Inflammatory macrophage (primary cell): Measurements from ENCODE around the gene BMF.

Experiments used
- DNase-seq, 2 donors: peaks; one replicate each; pipeline ENCODE4 v3.0.0-alpha.2; 2020 to 2022

BMF gene

DNA sequence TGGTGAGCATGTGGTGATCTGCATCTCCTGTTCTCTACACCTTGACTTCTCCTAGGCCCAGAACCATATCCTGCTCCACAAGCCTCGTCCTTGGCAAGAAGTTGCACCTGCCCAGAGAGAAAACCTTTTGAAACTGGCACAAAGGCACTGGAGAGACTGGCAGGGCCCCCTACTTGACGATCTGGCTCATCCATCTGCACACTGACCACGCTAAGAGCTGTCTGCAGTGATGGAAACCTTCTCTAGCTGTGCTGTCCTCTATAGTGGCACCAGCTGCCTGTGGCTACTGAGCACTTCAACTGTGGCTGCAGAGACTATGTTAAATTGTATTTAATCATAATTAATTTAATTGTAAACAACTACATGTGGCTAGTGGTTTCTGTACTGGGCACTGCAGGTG is 43.5 kb downstream of the BMF start:
- no peak for DNase-seq

GRCh38 chr15:40064231-40064894 is 44.3 kb downstream of the BMF start:
- peak in 1 of 2 donors; percentile 65 for DNase-seq

DNA sequence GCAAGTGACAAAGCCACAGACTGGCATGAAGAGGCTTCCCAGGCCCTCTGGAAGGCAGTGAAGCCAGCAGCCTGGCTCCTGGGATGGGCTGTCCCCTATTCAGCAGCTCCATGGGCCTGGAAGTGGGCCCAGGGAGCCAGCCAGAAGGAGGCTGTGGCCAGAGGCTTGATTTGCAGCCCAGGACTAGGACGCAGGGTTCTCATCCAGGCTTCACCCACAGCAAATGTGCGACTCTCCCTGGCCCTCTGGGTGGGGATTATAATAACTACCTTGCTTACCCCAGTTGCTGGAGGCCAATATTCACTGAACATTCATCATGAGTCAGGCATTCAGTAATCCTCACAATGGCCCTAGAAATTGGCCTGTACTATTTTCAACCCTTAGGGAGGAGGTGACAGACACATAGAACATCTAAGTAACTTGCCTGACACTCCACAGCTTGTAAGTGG is 45.1 kb downstream of the BMF start:
- DNase-seq, result no peak

DNA sequence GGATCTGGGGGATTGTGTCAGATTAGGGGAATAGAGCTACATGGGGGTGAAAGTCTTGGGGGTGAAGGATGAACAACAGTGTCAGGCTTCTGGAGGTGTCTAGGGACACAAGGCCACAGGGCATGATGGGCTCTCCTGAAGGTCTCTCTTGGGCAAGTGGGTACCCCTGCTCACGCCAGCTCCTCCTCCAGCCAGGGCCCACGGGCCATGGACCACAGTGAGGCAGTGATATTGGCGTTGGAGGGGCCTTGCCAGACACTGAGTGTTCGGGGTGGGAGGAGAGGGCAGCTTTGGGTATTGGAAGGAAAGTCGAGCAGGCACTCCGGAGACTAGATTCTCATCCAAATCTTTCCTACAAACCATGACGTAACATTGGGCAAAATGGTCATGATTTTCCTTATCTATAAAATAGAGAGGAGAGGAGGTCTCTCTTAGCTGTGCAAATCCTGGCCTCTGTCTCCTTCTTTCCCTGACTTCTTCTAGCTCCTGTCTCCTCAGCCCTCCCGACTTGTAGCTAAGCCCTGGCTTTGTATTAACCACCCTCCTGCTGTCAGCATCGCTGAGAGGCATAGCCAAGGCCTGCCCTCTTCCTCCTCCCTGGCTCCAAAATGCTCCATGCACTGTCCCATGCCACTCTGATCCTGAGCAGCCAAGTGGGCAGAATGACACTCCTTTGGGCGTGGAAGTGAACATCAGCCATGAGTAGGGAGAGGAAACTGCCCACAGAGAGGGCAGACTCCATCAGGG is 45.7 kb downstream of the BMF start:
- DNase-seq, result no peak

GRCh38 chr15:40061212-40061901 is 47.3 kb downstream of the BMF start:
- DNase-seq, result no peak

GRCh38 chr15:40060236-40060961 is 48.3 kb downstream of the BMF start:
- no peak for DNase-seq

GRCh38 chr15:40059821-40060220 is 48.9 kb downstream of the BMF start:
- DNase-seq, result no peak

DNA sequence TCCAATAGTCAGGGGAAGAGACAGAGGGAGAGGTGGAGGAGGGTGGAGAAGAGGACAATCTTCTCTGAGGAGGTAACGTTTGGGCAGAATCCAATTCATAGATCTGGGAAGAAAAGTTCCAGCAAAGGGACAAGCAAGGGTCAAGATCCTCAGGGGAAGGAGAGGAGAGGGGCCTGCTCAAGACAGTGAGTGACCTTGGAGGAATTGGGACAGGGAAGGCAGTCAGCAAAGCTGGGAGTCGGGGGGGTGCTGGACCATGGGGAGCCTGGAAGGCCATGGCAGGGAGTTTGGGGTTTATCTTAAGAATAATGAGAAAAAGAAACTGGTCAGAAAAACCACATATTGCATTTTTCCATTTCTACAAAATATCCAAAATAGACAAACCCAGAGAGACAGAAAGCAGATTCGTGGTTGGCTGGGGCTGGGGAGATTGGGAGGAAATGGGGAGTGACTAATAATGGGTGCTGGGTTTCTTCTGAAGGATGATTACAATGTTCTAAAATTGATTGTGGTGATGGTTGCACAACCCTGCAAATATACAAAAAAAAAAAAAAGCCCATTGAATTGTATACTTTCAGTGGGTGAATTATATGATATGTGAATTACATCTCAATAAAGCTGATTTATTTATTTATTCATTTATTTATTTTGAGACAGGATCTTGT is 50.1 kb downstream of the BMF start:
- DNase-seq, result no peak

DNA sequence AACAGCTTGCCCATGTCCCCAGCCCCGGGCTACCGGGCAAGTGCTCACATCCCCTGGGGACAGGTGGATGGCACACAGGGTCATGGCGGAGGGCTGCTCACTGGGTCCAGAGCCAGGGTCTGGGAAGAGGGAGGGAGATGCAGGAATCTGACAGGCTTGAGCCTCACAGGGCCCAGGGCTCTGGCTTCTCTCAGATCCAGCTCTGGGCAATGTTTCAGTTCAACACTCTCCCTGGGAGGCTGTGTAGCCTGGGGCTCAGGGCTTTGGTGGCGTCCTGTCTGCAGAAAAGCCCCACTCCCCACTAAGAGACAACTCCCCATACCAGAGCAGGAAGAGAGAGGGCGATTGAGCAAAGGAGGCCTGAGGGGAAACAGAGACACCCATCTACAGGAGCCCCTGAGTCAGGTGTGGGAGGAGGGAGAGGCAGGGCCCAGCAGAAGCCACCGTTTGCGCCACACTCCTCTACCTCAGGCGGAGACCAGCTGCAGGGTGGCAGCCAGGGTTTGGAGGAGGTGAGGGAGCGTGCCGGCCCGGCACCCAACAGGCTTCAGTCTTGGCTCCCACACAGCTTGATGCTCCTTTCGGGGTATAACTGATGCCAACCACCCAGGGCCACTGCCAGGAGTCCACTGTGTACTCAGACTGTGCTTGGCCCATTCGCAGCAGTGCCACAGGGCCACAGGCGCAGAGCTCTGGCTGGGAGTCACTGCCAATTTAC is 52.9 kb downstream of the BMF start:
- no peak for DNase-seq

- DNase-seq, result no peak
Observed at GRCh38 chr15:40054855-40055575, 53.7 kb downstream of the BMF start.

DNA sequence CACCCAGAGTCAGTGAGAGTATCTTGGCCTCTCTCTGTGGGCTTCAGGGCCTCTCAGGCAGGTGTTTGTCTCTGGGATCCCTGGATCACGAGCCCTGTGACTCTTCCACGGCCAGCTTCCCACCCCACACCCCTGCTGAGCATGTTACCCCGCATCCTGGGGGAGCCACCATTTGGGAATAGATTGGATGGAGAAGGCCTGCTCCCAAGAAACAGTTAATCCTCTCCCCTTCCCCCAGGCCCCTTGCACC is 54.1 kb downstream of the BMF start:
- no peak for DNase-seq

- peak in 1 of 2 donors; percentile 29 for DNase-seq
Observed at GRCh38 chr15:40053831-40054604, 54.7 kb downstream of the BMF start.

GRCh38 chr15:40053079-40053830 is 55.4 kb downstream of the BMF start:
- DNase-seq, result no peak

- peak; percentile 62 to 65 for DNase-seq
Observed at GRCh38 chr15:40052604-40053003, 56.1 kb downstream of the BMF start.

DNA sequence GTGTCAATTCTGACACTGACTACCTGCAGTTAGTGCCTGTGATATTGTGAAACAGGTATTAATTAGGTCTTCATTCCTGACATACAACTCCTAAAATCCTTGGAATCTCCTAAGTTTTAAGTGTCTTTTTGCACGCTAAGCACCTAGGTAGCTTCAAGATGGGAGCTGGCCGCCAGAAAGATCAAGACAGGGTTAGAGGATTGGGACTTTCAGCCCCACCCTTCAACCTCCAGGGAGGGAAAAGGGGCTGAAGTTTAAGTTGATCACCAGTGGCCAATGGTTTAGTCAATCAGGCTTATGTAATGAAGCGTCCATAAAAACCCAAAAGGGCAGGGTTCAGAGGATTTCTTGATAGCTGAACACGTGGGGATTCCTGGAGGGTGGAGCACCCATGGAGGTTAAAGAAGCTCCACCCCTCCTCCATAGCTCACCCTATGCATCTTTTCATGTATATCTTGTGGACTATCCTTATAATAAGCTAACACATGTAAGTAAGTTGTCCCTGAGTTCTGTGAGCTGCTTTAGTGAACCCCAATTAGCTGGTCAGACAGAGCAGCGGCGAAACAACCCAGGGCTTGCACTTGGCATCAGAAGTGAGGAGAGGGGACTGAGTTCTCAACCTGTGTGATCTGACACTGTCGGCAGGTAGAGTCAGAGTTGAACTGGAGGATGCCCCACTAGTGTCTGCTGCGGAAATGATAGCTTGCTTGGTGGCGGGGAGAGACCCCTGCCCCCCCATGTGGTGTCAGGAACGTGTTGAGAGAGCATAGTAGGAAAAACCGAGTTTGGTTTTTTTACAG is 56.9 kb downstream of the BMF start:
- DNase-seq, result no peak

DNA sequence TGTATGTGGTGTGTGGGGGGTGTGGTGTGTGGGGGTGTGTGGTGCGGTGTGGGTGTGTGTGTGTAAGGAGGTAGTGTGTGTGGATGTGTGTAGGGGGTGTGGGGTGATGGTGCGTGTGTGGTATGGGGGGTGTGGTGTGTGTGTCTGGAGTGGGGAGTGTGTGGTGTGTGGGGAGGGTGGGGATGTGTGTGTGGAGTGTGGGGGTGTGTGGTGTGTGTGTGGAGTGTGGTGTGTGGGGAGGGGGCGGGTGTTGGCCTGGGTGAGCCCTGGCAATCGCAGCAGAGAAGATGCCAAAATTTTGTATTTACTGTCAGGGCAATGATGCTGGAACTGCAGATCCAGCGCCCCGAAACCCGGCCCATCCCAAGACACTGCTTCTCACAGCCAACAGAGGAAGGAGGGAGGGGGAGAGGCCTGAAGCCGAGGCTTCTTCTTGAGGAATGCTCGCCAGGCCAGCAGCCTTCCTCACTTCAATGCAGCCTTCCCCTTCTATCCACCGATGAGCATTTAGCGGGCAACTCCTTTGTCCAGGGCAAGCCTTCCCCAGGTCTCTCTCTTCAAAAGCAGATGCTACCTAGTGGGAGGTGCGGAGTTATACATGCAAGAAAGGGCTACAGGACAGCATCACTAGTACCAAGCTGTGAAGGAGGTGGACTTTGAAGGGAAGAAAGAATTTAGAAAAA is 57.8 kb downstream of the BMF start:
- DNase-seq, result no peak

DNA sequence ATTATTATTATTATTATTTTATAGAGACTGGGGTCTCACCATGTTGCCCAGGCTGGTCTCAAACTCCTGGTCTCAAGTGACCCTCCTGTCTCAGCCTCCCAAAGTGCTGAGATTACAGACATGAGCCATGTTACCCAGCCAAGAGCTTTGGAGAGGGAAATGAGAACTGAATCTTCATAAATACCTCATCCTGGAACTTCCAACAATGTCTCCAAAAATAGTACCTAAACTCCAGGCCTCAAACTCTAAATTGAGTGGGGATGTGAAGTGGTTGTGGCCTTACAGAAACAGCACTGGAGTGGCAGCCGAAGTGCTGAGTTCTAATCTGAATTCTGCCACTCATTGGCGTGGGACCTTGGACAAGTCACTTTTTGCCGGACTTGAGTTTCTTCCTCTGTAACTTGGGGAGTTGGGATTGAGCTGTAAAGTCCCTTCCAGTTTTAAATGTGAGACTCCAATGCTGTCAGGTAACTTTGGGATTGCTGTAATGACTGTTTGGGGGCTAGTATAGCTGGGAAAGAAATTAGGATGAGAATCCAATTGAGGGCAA is 59.7 kb downstream of the BMF start:
- DNase-seq, result no peak

GRCh38 chr15:40048211-40048792 is 60.4 kb downstream of the BMF start:
- DNase-seq, result peak in 1 of 2 donors; percentile 30
